GM23338 (cell line): ENCODE results near the gene NUDT11.

Experiments used
- CREB1 ChIP-seq: fragments of 250-450 bp; sonication (Bioruptor Pico); IDR thresholded peaks from 2 replicates; pipeline ENCODE4 v1.5.0; 2020; ENCODE audit warnings: low read depth, mild to moderate bottlenecking, moderate library complexity
- EZH2 ChIP-seq: fragments of 200-600 bp; sonication (generic); IDR thresholded peaks from one replicate; pipeline ENCODE4 v1.8.0; 2017; ENCODE audit warnings: antibody characterized with exemption, mild to moderate bottlenecking, low read depth; ENCODE audit not compliant: unreplicated experiment
- EZH2phosphoT487 ChIP-seq: fragments of 200-600 bp; sonication (generic); IDR thresholded peaks from one replicate; pipeline ENCODE4 v1.8.1; 2018; ENCODE audit warnings: antibody characterized with exemption; ENCODE audit not compliant: unreplicated experiment
- JUNB ChIP-seq: IDR thresholded peaks from one replicate; pipeline ENCODE4 v1.6.1; 2016; ENCODE audit warnings: antibody characterized with exemption; ENCODE audit not compliant: unreplicated experiment
- POLR2AphosphoS5 ChIP-seq: IDR thresholded peaks from 2 replicates; pipeline ENCODE4 v1.6.1; 2016; ENCODE audit warnings: antibody characterized with exemption, low read depth
- STAT1 ChIP-seq: IDR thresholded peaks from one replicate; pipeline ENCODE4 v1.6.1; 2016; ENCODE audit warnings: antibody characterized with exemption; ENCODE audit not compliant: unreplicated experiment
- TF ChIP-seq, protein P1 (sequence below), 2 experiments: fragments of 200-600 bp in 1 of 2; sonication (generic) in 1 of 2; conservative IDR thresholded peaks; 2 replicates each; pipeline versions ENCODE4 v1.5.1 to v1.6.1; 2016 to 2017; ENCODE audit warnings: antibody characterized with exemption in 2 of 2, low read depth in 2 of 2, mild to moderate bottlenecking in 2 of 2, moderate library complexity in 1 of 2
- TF ChIP-seq, protein P2 (sequence below): IDR thresholded peaks from one replicate; pipeline ENCODE4 v1.6.1; 2018; ENCODE audit warnings: antibody characterized with exemption; ENCODE audit not compliant: unreplicated experiment
- TF ChIP-seq, protein P3 (sequence below): IDR thresholded peaks from 2 replicates; pipeline ENCODE4 v1.6.1; 2016; ENCODE audit warnings: antibody characterized with exemption

DNA sequence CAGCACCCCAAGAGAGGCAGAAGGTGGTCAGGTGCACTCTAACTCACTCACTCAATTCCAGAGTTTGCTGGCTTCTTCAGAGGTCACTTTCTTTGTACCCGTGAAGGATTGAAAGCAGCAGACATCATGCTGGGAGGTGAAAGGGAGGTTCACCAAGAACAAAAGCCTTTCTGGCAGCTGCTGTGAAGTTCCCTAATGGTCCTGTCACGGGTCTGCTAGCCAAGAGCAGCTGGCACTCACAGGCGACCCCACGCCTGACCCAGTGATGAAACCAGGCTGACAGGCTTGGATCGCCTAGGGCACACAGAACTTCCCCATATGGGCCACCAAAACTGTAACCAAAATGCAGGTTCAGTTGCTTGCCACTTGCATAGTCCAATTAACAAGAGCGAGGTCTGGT, 11.8 kb downstream of the NUDT11 start:
- TF ChIP-seq POLR2AphosphoS5: no peak
- TF ChIP-seq, protein P1, sequence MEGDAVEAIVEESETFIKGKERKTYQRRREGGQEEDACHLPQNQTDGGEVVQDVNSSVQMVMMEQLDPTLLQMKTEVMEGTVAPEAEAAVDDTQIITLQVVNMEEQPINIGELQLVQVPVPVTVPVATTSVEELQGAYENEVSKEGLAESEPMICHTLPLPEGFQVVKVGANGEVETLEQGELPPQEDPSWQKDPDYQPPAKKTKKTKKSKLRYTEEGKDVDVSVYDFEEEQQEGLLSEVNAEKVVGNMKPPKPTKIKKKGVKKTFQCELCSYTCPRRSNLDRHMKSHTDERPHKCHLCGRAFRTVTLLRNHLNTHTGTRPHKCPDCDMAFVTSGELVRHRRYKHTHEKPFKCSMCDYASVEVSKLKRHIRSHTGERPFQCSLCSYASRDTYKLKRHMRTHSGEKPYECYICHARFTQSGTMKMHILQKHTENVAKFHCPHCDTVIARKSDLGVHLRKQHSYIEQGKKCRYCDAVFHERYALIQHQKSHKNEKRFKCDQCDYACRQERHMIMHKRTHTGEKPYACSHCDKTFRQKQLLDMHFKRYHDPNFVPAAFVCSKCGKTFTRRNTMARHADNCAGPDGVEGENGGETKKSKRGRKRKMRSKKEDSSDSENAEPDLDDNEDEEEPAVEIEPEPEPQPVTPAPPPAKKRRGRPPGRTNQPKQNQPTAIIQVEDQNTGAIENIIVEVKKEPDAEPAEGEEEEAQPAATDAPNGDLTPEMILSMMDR (conservative IDR thresholded peaks at IDR 0.05; ENCODE audit: low read depth in 2 of 2): no peak
- TF ChIP-seq, protein P2, sequence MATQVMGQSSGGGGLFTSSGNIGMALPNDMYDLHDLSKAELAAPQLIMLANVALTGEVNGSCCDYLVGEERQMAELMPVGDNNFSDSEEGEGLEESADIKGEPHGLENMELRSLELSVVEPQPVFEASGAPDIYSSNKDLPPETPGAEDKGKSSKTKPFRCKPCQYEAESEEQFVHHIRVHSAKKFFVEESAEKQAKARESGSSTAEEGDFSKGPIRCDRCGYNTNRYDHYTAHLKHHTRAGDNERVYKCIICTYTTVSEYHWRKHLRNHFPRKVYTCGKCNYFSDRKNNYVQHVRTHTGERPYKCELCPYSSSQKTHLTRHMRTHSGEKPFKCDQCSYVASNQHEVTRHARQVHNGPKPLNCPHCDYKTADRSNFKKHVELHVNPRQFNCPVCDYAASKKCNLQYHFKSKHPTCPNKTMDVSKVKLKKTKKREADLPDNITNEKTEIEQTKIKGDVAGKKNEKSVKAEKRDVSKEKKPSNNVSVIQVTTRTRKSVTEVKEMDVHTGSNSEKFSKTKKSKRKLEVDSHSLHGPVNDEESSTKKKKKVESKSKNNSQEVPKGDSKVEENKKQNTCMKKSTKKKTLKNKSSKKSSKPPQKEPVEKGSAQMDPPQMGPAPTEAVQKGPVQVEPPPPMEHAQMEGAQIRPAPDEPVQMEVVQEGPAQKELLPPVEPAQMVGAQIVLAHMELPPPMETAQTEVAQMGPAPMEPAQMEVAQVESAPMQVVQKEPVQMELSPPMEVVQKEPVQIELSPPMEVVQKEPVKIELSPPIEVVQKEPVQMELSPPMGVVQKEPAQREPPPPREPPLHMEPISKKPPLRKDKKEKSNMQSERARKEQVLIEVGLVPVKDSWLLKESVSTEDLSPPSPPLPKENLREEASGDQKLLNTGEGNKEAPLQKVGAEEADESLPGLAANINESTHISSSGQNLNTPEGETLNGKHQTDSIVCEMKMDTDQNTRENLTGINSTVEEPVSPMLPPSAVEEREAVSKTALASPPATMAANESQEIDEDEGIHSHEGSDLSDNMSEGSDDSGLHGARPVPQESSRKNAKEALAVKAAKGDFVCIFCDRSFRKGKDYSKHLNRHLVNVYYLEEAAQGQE: no peak
- no peak for TF ChIP-seq EZH2phosphoT487
- no peak for TF ChIP-seq EZH2
- no peak for TF ChIP-seq STAT1
- no peak for TF ChIP-seq CREB1 (CRISPR knock-in tag)
- TF ChIP-seq, protein P3, sequence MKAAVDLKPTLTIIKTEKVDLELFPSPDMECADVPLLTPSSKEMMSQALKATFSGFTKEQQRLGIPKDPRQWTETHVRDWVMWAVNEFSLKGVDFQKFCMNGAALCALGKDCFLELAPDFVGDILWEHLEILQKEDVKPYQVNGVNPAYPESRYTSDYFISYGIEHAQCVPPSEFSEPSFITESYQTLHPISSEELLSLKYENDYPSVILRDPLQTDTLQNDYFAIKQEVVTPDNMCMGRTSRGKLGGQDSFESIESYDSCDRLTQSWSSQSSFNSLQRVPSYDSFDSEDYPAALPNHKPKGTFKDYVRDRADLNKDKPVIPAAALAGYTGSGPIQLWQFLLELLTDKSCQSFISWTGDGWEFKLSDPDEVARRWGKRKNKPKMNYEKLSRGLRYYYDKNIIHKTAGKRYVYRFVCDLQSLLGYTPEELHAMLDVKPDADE: no peak
- TF ChIP-seq JUNB: no peak
